Muscle of leg (tissue), 11 donors: ENCODE measurements around the gene DDX11. TPM values are rescaled to one million over a fixed set of nuclear protein-coding genes. Genes with fewer than 3 reads are reported as not detected.
"Not testable (repeated sequence)": the region's sequence is repeated elsewhere in the genome, so short reads cannot be mapped to it uniquely, and the experiment has no call there.

Experiments used
- DNase-seq: peaks from one replicate; pipeline ENCODE4 v3.0.0; 2013
- H3K27ac ChIP-seq: one replicate; pipeline ENCODE4 v1.5.1; 2013; ENCODE audit warnings: mild to moderate bottlenecking, low read length, control low read depth
- H3K27me3 ChIP-seq: one replicate; pipeline ENCODE4 v1.6.1; 2013; ENCODE audit warnings: low read length; ENCODE audit not compliant: control insufficient read depth, insufficient read depth
- H3K36me3 ChIP-seq: one replicate; pipeline ENCODE4 v1.6.1; 2013; ENCODE audit warnings: low read length; ENCODE audit not compliant: control insufficient read depth, insufficient read depth
- H3K4me1 ChIP-seq: one replicate; pipeline ENCODE4 v1.6.1; 2013; ENCODE audit warnings: low read length; ENCODE audit not compliant: control insufficient read depth, insufficient read depth
- H3K4me3 ChIP-seq: one replicate; pipeline ENCODE4 v1.5.1; 2013; ENCODE audit warnings: low read length, control low read depth
- H3K9me3 ChIP-seq: replicated peaks from 2 replicates; pipeline ENCODE4 v1.6.1; 2013; ENCODE audit warnings: low read depth, low read length; ENCODE audit not compliant: control insufficient read depth
- WGBS: methylation state at CpG from one replicate; pipeline ENCODE4 v1.1.5; 2013; ENCODE audit warnings: missing lambda C conversion rate; ENCODE audit not compliant: insufficient coverage; 5-methylcytosine and 5-hydroxymethylcytosine counted together
- polyA plus RNA-seq, 8 donors: library from polyadenylated mRNA; unstranded; fragments of 120-200 nt; gene quantifications; one replicate each; pipeline versions ENCODE4 v1.2.1 to v1.2.3, GENCODE V29; 2013; ENCODE audit warnings: inconsistent platforms in 1 of 8, low replicate concordance in 1 of 8; ENCODE audit not compliant: insufficient read length in 8 of 8, insufficient read depth in 1 of 8
- total RNA-seq: library from RNA; stranded (reverse); fragments of 120-200 nt; gene quantifications from one replicate; pipeline ENCODE4 v1.2.4, GENCODE V29; 2013

The DDX11 gene
- total and polyA plus RNA-seq, 9 donors, result 21.1 to 53.9 (median 29.2) TPM

GRCh38 chr12:31096251-31097065 lies 22.8 kb downstream of the DDX11 start:
- H3K27me3 ChIP-seq, H3K4me3 ChIP-seq, H3K4me1 ChIP-seq, DNase-seq, H3K9me3 ChIP-seq, H3K27ac ChIP-seq: not testable (repeated sequence)
- peaks cover 19% of the 10 kb centered on the region for H3K36me3 ChIP-seq
- WGBS, result 88% methylated on average over 9 of the region's 19 CpGs

GRCh38 chr12:31097819-31098218 lies 24.2 kb downstream of the DDX11 start:
- H3K36me3 ChIP-seq, result peaks cover 14% of the 10 kb centered on the region
- not testable (repeated sequence) for DNase-seq

GRCh38 chr12:31098363-31098762 lies 24.7 kb downstream of the DDX11 start:
- not testable (repeated sequence) for H3K4me3 ChIP-seq, H3K27me3 ChIP-seq, H3K9me3 ChIP-seq, DNase-seq, H3K4me1 ChIP-seq, H3K27ac ChIP-seq
- peaks cover 14% of the 10 kb centered on the region for H3K36me3 ChIP-seq
- WGBS, result no CpG with 5 or more reads among the region's 5 CpGs

More at GRCh38 chr12:31097819-31098218, 24.2 kb downstream of the DDX11 start:
- not testable (repeated sequence) for H3K4me1 ChIP-seq, H3K9me3 ChIP-seq, H3K4me3 ChIP-seq, H3K27me3 ChIP-seq, H3K27ac ChIP-seq
- WGBS, result 94% methylated on average over 5 of the region's 8 CpGs

- DNase-seq, H3K27me3 ChIP-seq, H3K9me3 ChIP-seq, H3K4me1 ChIP-seq, H3K27ac ChIP-seq, H3K4me3 ChIP-seq: not testable (repeated sequence)
- H3K36me3 ChIP-seq, result peaks cover 18% of the 10 kb centered on the region
- 90% methylated on average over 2 of the region's 9 CpGs for WGBS
Observed at GRCh38 chr12:31098771-31099170, 25.1 kb downstream of the DDX11 start.

DNA sequence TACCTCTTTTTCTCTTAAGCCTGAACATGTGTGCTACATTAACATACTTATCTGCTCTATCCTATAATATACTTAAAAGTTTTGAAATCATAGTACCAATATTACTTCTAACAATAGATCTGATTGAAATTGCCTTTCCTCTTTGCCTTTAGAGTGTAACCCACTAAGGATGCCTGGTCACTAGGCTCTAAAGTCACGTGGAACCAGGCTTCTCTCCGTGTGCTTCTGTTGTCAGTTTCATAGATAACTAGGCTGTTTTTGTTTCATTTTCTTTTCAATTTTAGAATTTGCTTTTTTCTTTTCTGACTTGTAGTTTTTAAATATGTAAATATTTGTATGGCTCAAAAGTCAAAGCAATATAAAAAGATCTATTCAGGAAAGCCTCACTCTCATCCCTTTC lies 25.8 kb downstream of the DDX11 start:
- not testable (repeated sequence) for H3K9me3 ChIP-seq, H3K27me3 ChIP-seq, H3K4me1 ChIP-seq, DNase-seq, H3K27ac ChIP-seq, H3K4me3 ChIP-seq
- peaks cover 19% of the 10 kb centered on the region for H3K36me3 ChIP-seq
- WGBS, result no CpG with 5 or more reads among the region's 2 CpGs

DNA sequence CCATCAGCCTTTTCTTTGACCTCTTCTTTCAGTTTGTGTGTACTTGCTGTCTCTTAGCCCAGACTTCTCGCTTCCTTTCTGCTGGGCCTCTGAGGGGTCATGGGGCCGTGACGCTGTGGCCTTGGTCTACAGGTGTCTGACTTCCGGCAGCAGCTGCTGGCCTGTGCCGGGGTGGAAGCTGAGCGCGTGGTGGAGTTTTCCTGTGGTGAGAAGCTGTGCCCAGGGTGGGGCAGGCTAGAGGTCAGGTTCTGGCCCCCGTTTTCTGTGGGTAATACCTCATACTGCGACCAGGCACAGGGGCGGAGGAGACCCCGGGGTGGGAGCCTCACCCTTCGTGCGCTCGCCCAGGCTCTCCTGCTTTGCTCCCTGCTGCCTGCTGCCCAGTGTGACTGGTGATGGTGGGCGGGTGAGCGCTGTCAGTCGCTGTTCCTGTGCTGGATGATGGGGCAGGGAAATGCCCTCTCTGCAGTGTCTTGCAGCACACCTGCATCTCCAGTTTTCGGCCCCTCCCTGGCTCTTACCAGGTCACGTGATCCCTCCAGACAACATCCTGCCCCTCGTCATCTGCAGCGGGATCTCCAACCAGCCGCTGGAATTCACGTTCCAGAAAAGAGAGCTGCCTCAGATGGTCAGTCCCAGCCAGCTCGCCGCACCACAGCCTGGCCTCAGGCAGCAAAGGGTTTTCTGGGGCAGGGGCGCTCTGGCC lies 27.0 kb downstream of the DDX11 start:
- H3K36me3 ChIP-seq, result peaks cover 14% of the 10 kb centered on the region
- H3K4me3 ChIP-seq, DNase-seq, H3K4me1 ChIP-seq, H3K9me3 ChIP-seq, H3K27me3 ChIP-seq, H3K27ac ChIP-seq: not testable (repeated sequence)
- 78% methylated on average over 13 of the region's 26 CpGs for WGBS

DNA sequence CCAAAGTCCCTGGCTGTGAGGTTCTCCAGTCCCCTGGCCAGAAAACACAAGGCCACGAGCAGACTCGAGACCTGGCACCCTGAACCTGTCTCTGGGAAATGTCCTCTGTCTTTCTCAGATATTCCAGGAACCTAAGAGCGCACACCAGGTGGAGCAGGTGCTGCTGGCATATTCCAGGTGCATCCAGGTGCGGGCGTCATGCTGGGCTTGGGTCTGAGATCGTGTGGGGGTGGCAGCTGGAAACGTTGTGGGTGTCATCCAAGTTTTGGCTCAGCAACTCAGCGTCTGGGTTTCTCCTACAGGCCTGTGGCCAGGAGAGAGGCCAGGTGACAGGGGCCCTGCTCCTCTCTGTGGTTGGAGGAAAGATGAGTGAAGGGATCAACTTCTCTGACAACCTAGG lies 28.5 kb downstream of the DDX11 start:
- H3K27me3 ChIP-seq, H3K4me3 ChIP-seq, H3K9me3 ChIP-seq, H3K4me1 ChIP-seq, H3K27ac ChIP-seq, H3K36me3 ChIP-seq, DNase-seq: not testable (repeated sequence)
- 63% methylated on average over 4 of the region's 8 CpGs for WGBS

DNA sequence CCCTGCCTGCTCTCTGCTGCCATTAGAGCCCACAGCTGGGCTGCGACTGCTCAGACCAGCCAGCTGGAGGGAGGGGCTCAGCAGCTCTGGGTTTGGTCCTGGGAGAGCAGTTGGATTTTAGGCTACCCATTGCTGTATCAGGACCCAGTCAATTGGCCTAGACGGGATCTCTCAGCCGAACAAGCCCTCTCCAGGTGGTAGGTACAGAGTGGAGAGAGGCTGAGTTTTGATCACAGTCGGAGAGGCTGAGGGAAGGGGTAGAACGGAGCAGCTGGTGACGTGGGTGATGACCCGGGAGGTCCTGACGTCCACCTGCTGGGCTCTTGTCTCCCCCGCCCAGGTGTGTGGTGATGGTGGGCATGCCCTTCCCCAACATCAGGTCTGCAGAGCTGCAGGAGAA lies 28.9 kb downstream of the DDX11 start:
- H3K4me3 ChIP-seq, H3K9me3 ChIP-seq, H3K36me3 ChIP-seq, DNase-seq, H3K27ac ChIP-seq, H3K27me3 ChIP-seq, H3K4me1 ChIP-seq: not testable (repeated sequence)
- whole genome bisulfite sequencing, result 80% methylated on average over 7 of the region's 9 CpGs

- 84% methylated on average over 12 of the region's 16 CpGs for WGBS
- not testable (repeated sequence) for H3K36me3 ChIP-seq, DNase-seq, H3K27me3 ChIP-seq, H3K9me3 ChIP-seq, H3K27ac ChIP-seq, H3K4me3 ChIP-seq, H3K4me1 ChIP-seq
Observed at GRCh38 chr12:31103561-31103975, 29.9 kb downstream of the DDX11 start.

DNA sequence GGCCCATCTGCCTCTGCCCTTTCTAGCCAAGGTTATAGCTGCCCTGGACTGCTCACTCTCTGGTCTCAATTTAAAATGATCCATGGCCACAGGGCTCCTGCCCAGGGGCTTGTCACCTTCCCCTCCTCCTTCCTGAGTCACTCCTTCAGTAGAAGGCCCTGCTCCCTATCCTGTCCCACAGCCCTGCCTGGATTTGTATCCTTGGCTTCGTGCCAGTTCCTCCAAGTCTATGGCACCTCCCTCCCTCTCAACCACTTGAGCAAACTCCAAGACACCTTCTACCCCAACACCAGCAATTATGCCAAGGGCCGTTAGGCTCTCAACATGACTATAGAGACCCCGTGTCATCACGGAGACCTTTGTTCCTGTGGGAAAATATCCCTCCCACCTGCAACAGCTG lies 30.6 kb downstream of the DDX11 start:
- no CpG with 5 or more reads among the region's 4 CpGs for WGBS
- H3K36me3 ChIP-seq, H3K27me3 ChIP-seq, DNase-seq, H3K4me3 ChIP-seq, H3K27ac ChIP-seq, H3K9me3 ChIP-seq, H3K4me1 ChIP-seq: not testable (repeated sequence)
